ENCODE measurements around the gene MEX3A. TPM values are rescaled to one million over a fixed set of nuclear protein-coding genes. Genes with fewer than 3 reads are reported as not detected.

Gene MEX3A
- total RNA-seq, 6 donors from 2014 or later = 0.26 to 2.0 (median 1.00) TPM; not detected in 1

GRCh38 chr1:156079762-156080161 is 2.5 kb downstream of the MEX3A start:
- H3K4me3 ChIP-seq = no peak overlapping the region
- 81 to 82% methylated on average over 5 of the region's 5 CpGs for WGBS, 2 donors
- DNase-seq = no peak
- peaks cover 0 to 4% (median 0%) of the 10 kb centered on the region in 4 donors for H3K27me3 ChIP-seq
- peaks cover 26 to 52% (median 29%) of the 10 kb centered on the region in 4 donors for H3K4me1 ChIP-seq
- TF ChIP-seq POLR2AphosphoS5 (IDR thresholded peaks at IDR 0.05) = no peak
- no peak for TF ChIP-seq EP300 (IDR thresholded peaks at IDR 0.05)
- no peak for TF ChIP-seq POLR2A (IDR thresholded peaks at IDR 0.05)
- no peak for TF ChIP-seq CTCF (IDR thresholded peaks at IDR 0.05)
- no peaks in the 10 kb centered on the region for H3K36me3 ChIP-seq
- no peak for ATAC-seq (ENCODE audit: low FRiP score in 2 of 2)
- no peak overlapping the region for H3K27ac ChIP-seq
- H3K9me3 ChIP-seq = no peaks in the 10 kb centered on the region

GRCh38 chr1:156078728-156079127 is 3.5 kb downstream of the MEX3A start:
- H3K27ac ChIP-seq = no peak overlapping the region
- no peaks in the 10 kb centered on the region for H3K9me3 ChIP-seq
- no peak for DNase-seq
- no peaks in the 10 kb centered on the region for H3K36me3 ChIP-seq
- ATAC-seq (ENCODE audit: low FRiP score in 2 of 2) = no peak
- peaks cover 26 to 54% (median 32%) of the 10 kb centered on the region in 4 donors for H3K4me1 ChIP-seq
- WGBS, 2 donors = 92 to 93% methylated on average over 5 of the region's 5 CpGs
- H3K4me3 ChIP-seq = no peak overlapping the region
- TF ChIP-seq EP300 (IDR thresholded peaks at IDR 0.05) (no peak), POLR2A (IDR thresholded peaks at IDR 0.05) (no peak), POLR2AphosphoS5 (IDR thresholded peaks at IDR 0.05) (no peak), CTCF (IDR thresholded peaks at IDR 0.05) (no peak)
- H3K27me3 ChIP-seq = peaks cover 0 to 4% (median 0%) of the 10 kb centered on the region in 4 donors

- H3K36me3 ChIP-seq = no peaks in the 10 kb centered on the region
- ATAC-seq (ENCODE audit: low FRiP score in 2 of 2) (no peak), DNase-seq (no peak)
- 90 to 94% methylated on average over 11 to 16 of the region's 19 CpGs for WGBS, 2 donors
- TF ChIP-seq POLR2A (IDR thresholded peaks at IDR 0.05) = no peak
- no peak for TF ChIP-seq CTCF (IDR thresholded peaks at IDR 0.05)
- no peak for TF ChIP-seq EP300 (IDR thresholded peaks at IDR 0.05)
- no peak for TF ChIP-seq POLR2AphosphoS5 (IDR thresholded peaks at IDR 0.05)
- peaks cover 19 to 44% (median 27%) of the 10 kb centered on the region in 4 donors for H3K4me1 ChIP-seq
- peaks cover 0 to 4% (median 0%) of the 10 kb centered on the region in 4 donors for H3K27me3 ChIP-seq
- H3K9me3 ChIP-seq = no peaks in the 10 kb centered on the region
- H3K27ac ChIP-seq = peak overlapping the region in 3 of 4 donors; percentile 55 to 79 (median 56)
- H3K4me3 ChIP-seq = peak overlapping the region in 1 of 4 donors; percentile 62
These were observed 4.9 kb downstream of the MEX3A start for GRCh38 chr1:156077430-156077760.

- peak in 2 of 4 donors; percentile 18 to 33 for TF ChIP-seq POLR2A (IDR thresholded peaks at IDR 0.05)
- peak in 2 of 6 experiments; percentile 11 to 26 for TF ChIP-seq CTCF (IDR thresholded peaks at IDR 0.05)
- peak; percentile 43 to 48 for TF ChIP-seq POLR2AphosphoS5 (IDR thresholded peaks at IDR 0.05)
- no peak for TF ChIP-seq EP300 (IDR thresholded peaks at IDR 0.05)
- H3K27ac ChIP-seq = peak overlapping the region; percentile 56 to 79 (median 66)
- H3K9me3 ChIP-seq = no peaks in the 10 kb centered on the region
- H3K4me1 ChIP-seq = peaks cover 15 to 38% (median 22%) of the 10 kb centered on the region in 4 donors
- ATAC-seq (ENCODE audit: low FRiP score in 2 of 2) (peak; percentile 49 to 66), DNase-seq (peak; percentile 47 to 90)
- H3K4me3 ChIP-seq = peak overlapping the region; percentile 2 to 62 (median 54)
- H3K36me3 ChIP-seq = no peaks in the 10 kb centered on the region
- peaks cover 0 to 2% (median 0%) of the 10 kb centered on the region in 4 donors for H3K27me3 ChIP-seq
- WGBS, 2 donors = 38 to 52% methylated on average over 50 to 51 of the region's 73 CpGs
These were observed 5.4 kb downstream of the MEX3A start for GRCh38 chr1:156076609-156077429.
